Fibroblast of lung (primary cell): ENCODE results near the gene YWHAG.

Experiments used
- EZH2 ChIP-seq: IDR thresholded peaks from 2 replicates; pipeline ENCODE4 v1.5.1; 2012; ENCODE audit warnings: low read length, control low read depth, mild to moderate bottlenecking; ENCODE audit errors: missing control alignments
- TF ChIP-seq, protein P1 (sequence below), 2 donors: IDR thresholded peaks in 1 of 2; conservative IDR thresholded peaks in 1 of 2; 1 replicate in 1 of 2; 2 replicates in 1 of 2; pipeline ENCODE4 v1.5.1; 2011 to 2012; ENCODE audit warnings: low read length in 2 of 2, control low read depth in 1 of 2, inconsistent platforms in 1 of 2, low read depth in 1 of 2, mild to moderate bottlenecking in 1 of 2

- TF ChIP-seq, protein P1, sequence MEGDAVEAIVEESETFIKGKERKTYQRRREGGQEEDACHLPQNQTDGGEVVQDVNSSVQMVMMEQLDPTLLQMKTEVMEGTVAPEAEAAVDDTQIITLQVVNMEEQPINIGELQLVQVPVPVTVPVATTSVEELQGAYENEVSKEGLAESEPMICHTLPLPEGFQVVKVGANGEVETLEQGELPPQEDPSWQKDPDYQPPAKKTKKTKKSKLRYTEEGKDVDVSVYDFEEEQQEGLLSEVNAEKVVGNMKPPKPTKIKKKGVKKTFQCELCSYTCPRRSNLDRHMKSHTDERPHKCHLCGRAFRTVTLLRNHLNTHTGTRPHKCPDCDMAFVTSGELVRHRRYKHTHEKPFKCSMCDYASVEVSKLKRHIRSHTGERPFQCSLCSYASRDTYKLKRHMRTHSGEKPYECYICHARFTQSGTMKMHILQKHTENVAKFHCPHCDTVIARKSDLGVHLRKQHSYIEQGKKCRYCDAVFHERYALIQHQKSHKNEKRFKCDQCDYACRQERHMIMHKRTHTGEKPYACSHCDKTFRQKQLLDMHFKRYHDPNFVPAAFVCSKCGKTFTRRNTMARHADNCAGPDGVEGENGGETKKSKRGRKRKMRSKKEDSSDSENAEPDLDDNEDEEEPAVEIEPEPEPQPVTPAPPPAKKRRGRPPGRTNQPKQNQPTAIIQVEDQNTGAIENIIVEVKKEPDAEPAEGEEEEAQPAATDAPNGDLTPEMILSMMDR (conservative IDR thresholded peaks at IDR 0.05 in 1 of 2, IDR thresholded peaks at IDR 0.05 in 1 of 2; ENCODE audit: low read depth in 1 of 2, low read length in 2 of 2) = no peak
- no peak for TF ChIP-seq EZH2
Observed at GRCh38 chr7:76380623-76380966, 21.8 kb upstream of the YWHAG start.
